Neural cell (in vitro differentiated cells): ENCODE data around the gene CNDP2.

ENCODE experiments used
- CTCF ChIP-seq: fragments of 450-650 bp; IDR thresholded peaks from 2 replicates; pipeline ENCODE4 v1.5.1; 2014; ENCODE audit warnings: antibody characterized with exemption, mild to moderate bottlenecking, moderate library complexity; ENCODE audit not compliant: poor library complexity, severe bottlenecking
- EP300 ChIP-seq: fragments of 450-650 bp; conservative IDR thresholded peaks from 2 replicates; pipeline ENCODE4 v1.6.1; 2014; ENCODE audit warnings: antibody characterized with exemption, mild to moderate bottlenecking, moderate library complexity; ENCODE audit not compliant: poor library complexity, severe bottlenecking
- EZH2 ChIP-seq: fragments of 200-600, 300-800 bp; shearing (Covaris generic), sonication (generic); IDR thresholded peaks from 2 replicates; pipeline ENCODE4 v1.6.1; 2014; ENCODE audit warnings: antibody characterized with exemption, low read length, borderline replicate concordance, mild to moderate bottlenecking; ENCODE audit not compliant: insufficient read depth, poor library complexity, severe bottlenecking
- MXI1 ChIP-seq: fragments of 450-650 bp; conservative IDR thresholded peaks from 2 replicates; pipeline ENCODE4 v1.6.1; 2014; ENCODE audit warnings: antibody characterized with exemption, mild to moderate bottlenecking; ENCODE audit not compliant: poor library complexity, severe bottlenecking
- POLR2AphosphoS5 ChIP-seq: IDR thresholded peaks from 2 replicates; pipeline ENCODE4 v1.6.1; 2012
- RAD21 ChIP-seq: fragments of 450-650 bp; conservative IDR thresholded peaks from 2 replicates; pipeline ENCODE4 v1.6.1; 2014; ENCODE audit warnings: antibody characterized with exemption, mild to moderate bottlenecking, moderate library complexity
- REST ChIP-seq: IDR thresholded peaks from 2 replicates; pipeline ENCODE4 v1.6.1; 2012; ENCODE audit warnings: borderline replicate concordance
- TAF1 ChIP-seq: IDR thresholded peaks from 2 replicates; pipeline ENCODE4 v1.6.1; 2012; ENCODE audit warnings: low read depth

GRCh38 chr18:74505776-74506175, 9.6 kb downstream of the CNDP2 start:
- TF ChIP-seq CTCF (no peak), POLR2AphosphoS5 (no peak), TAF1 (no peak), EP300 (no peak), EZH2 (no peak), RAD21 (no peak), REST (no peak), MXI1 (no peak)
